Measurements from ENCODE around the gene SUB1. TPM values are rescaled to one million over a fixed set of nuclear protein-coding genes. Genes with fewer than 3 reads are reported as not detected.
"Not testable (repeated sequence)": the region's sequence is repeated elsewhere in the genome, so short reads cannot be mapped to it uniquely, and the experiment has no call there.

SUB1 gene
- total RNA-seq, 1 experiment from 2014 or later, result 334 TPM

- BruUV-seq (replicated peaks), result no TSS peak
- Mint-ChIP-seq H3K4me3 (ENCODE audit: low read depth, unreplicated experiment) (no peak overlapping the region), H3K4me1 (ENCODE audit: low read depth, unreplicated experiment) (no peaks in the 10 kb centered on the region), H3K27me3 (ENCODE audit: unreplicated experiment) (no peaks in the 10 kb centered on the region), H3K36me3 (ENCODE audit: insufficient read depth, unreplicated experiment) (no peaks in the 10 kb centered on the region), H3K9me3 (ENCODE audit: low read depth, unreplicated experiment) (peaks cover 2% of the 10 kb centered on the region), H3K27ac (ENCODE audit: unreplicated experiment) (no peak overlapping the region)
- DNase-seq, result no peak
- intact Hi-C loops (cut with micrococcal nuclease; ENCODE audit: unreplicated experiment), result no loop called here
- no peak for TF ChIP-seq CTCF (IDR thresholded peaks at IDR 0.05; ENCODE audit: unreplicated experiment)
- CTCF ChIA-PET, result no interaction called here
Observed at GRCh38 chr5:32565145-32565544, 20.2 kb upstream of the SUB1 start.

- CTCF ChIA-PET, result no interaction called here
- Mint-ChIP-seq H3K27me3 (ENCODE audit: unreplicated experiment) (no peaks in the 10 kb centered on the region), H3K4me3 (ENCODE audit: low read depth, unreplicated experiment) (no peak overlapping the region), H3K4me1 (ENCODE audit: low read depth, unreplicated experiment) (no peaks in the 10 kb centered on the region), H3K36me3 (ENCODE audit: insufficient read depth, unreplicated experiment) (no peaks in the 10 kb centered on the region), H3K27ac (ENCODE audit: unreplicated experiment) (no peak overlapping the region), H3K9me3 (ENCODE audit: low read depth, unreplicated experiment) (peaks cover 2% of the 10 kb centered on the region)
- intact Hi-C loops (cut with micrococcal nuclease; ENCODE audit: unreplicated experiment), result no loop called here
- BruUV-seq (replicated peaks), result no TSS peak
- no peak for DNase-seq
- no peak for TF ChIP-seq CTCF (IDR thresholded peaks at IDR 0.05; ENCODE audit: unreplicated experiment)
Observed at GRCh38 chr5:32566319-32567111, 18.8 kb upstream of the SUB1 start.

GRCh38 chr5:32571128-32571527 lies 14.2 kb upstream of the SUB1 start:
- H3K27me3 Mint-ChIP-seq (ENCODE audit: unreplicated experiment), result no peaks in the 10 kb centered on the region
- peaks cover 2% of the 10 kb centered on the region for H3K9me3 Mint-ChIP-seq (ENCODE audit: low read depth, unreplicated experiment)
- no peak for DNase-seq
- CTCF ChIA-PET, result no interaction called here
- no peak for TF ChIP-seq CTCF (IDR thresholded peaks at IDR 0.05; ENCODE audit: unreplicated experiment)
- H3K4me3 Mint-ChIP-seq (ENCODE audit: low read depth, unreplicated experiment), result no peak overlapping the region
- intact Hi-C loops (cut with micrococcal nuclease; ENCODE audit: unreplicated experiment), result no loop called here
- BruUV-seq (replicated peaks), result no TSS peak
- no peaks in the 10 kb centered on the region for H3K36me3 Mint-ChIP-seq (ENCODE audit: insufficient read depth, unreplicated experiment)
- no peaks in the 10 kb centered on the region for H3K4me1 Mint-ChIP-seq (ENCODE audit: low read depth, unreplicated experiment)
- H3K27ac Mint-ChIP-seq (ENCODE audit: unreplicated experiment), result no peak overlapping the region

GRCh38 chr5:32572778-32573480 lies 12.4 kb upstream of the SUB1 start:
- CTCF ChIA-PET, result no interaction called here
- H3K27ac Mint-ChIP-seq (ENCODE audit: unreplicated experiment), result no peak overlapping the region
- H3K4me3 Mint-ChIP-seq (ENCODE audit: low read depth, unreplicated experiment), result no peak overlapping the region
- H3K4me1 Mint-ChIP-seq (ENCODE audit: low read depth, unreplicated experiment), result no peaks in the 10 kb centered on the region
- no peaks in the 10 kb centered on the region for H3K27me3 Mint-ChIP-seq (ENCODE audit: unreplicated experiment)
- no peaks in the 10 kb centered on the region for H3K36me3 Mint-ChIP-seq (ENCODE audit: insufficient read depth, unreplicated experiment)
- no TSS peak for BruUV-seq (replicated peaks)
- intact Hi-C loops (cut with micrococcal nuclease; ENCODE audit: unreplicated experiment), result no loop called here
- no peaks in the 10 kb centered on the region for H3K9me3 Mint-ChIP-seq (ENCODE audit: low read depth, unreplicated experiment)
- no peak for DNase-seq
- no peak for TF ChIP-seq CTCF (IDR thresholded peaks at IDR 0.05; ENCODE audit: unreplicated experiment)

- H3K27ac Mint-ChIP-seq (ENCODE audit: unreplicated experiment); DNase-seq; H3K36me3 Mint-ChIP-seq (ENCODE audit: insufficient read depth, unreplicated experiment); H3K27me3 Mint-ChIP-seq (ENCODE audit: unreplicated experiment); H3K9me3 Mint-ChIP-seq (ENCODE audit: low read depth, unreplicated experiment); H3K4me3 Mint-ChIP-seq (ENCODE audit: low read depth, unreplicated experiment); H3K4me1 Mint-ChIP-seq (ENCODE audit: low read depth, unreplicated experiment); BruUV-seq (replicated peaks); intact Hi-C loops (cut with micrococcal nuclease; ENCODE audit: unreplicated experiment): not testable (repeated sequence)
- CTCF ChIA-PET, result interaction anchor here (1.8 kb wide), 1 partner anchor 11 kb away, joined by 7 read pairs; no protein-coding TSS in a partner anchor
Observed at GRCh38 chr5:32573481-32573854, 11.9 kb upstream of the SUB1 start.
